Loucy (cell line): ENCODE results near the gene CDH4.

Experiments
- EZH2phosphoT487 ChIP-seq: fragments of 200-600 bp; IDR thresholded peaks from 2 replicates; pipeline ENCODE4 v1.6.1; 2018; ENCODE audit warnings: antibody characterized with exemption, mild to moderate bottlenecking, moderate library complexity, borderline replicate concordance
- TF ChIP-seq, protein P1 (sequence below): fragments of 200-600 bp; sonication (generic); conservative IDR thresholded peaks from 2 replicates; pipeline ENCODE4 v1.5.1; 2014; ENCODE audit warnings: mild to moderate bottlenecking, antibody characterized with exemption, low read length

DNA sequence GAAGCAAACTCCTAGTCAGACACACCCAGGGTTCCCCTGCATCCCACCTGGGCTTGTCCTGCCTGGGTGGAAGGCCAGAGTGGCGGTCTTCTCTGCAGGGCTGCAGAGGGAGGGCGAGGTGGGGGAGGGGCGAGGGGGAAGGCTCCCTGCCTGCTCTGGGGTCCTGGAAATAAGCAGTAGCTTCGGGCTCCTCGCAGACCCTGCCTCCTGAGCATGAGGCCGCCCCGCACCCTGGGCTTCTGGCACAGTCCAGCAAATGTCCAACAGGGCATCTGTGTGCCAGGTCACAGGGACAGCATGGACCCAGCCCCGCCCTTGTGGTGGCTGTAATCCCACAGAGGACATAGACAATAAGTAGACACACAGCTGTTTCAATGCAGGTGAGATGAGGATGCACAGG lies 619.9 kb downstream of the CDH4 start:
- TF ChIP-seq, protein P1, sequence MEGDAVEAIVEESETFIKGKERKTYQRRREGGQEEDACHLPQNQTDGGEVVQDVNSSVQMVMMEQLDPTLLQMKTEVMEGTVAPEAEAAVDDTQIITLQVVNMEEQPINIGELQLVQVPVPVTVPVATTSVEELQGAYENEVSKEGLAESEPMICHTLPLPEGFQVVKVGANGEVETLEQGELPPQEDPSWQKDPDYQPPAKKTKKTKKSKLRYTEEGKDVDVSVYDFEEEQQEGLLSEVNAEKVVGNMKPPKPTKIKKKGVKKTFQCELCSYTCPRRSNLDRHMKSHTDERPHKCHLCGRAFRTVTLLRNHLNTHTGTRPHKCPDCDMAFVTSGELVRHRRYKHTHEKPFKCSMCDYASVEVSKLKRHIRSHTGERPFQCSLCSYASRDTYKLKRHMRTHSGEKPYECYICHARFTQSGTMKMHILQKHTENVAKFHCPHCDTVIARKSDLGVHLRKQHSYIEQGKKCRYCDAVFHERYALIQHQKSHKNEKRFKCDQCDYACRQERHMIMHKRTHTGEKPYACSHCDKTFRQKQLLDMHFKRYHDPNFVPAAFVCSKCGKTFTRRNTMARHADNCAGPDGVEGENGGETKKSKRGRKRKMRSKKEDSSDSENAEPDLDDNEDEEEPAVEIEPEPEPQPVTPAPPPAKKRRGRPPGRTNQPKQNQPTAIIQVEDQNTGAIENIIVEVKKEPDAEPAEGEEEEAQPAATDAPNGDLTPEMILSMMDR = no peak
- TF ChIP-seq EZH2phosphoT487 = no peak
